HepG2 (cell line): ENCODE data around the gene DHRS1. TPM values are rescaled to one million over a fixed set of nuclear protein-coding genes. Genes with fewer than 3 reads are reported as not detected.

Source experiments
- CENPT ChIP-seq: sonication (generic); formaldehyde crosslinking; IDR thresholded peaks from 2 replicates; pipeline ENCODE4 v1.8.0; 2022; ENCODE audit warnings: low read depth, mild to moderate bottlenecking, moderate library complexity, missing genetic modification reagents
- CSRNP2 ChIP-seq: sonication (generic); formaldehyde crosslinking; conservative IDR thresholded peaks from 2 replicates; pipeline ENCODE4 v1.8.0; 2022; ENCODE audit warnings: low read depth, missing genetic modification reagents
- CTCF ChIP-seq: sonication (generic); formaldehyde crosslinking; IDR thresholded peaks from 2 replicates; pipeline ENCODE4 v1.5.0; 2020; ENCODE audit warnings: mild to moderate bottlenecking, missing genetic modification reagents, moderate library complexity
- DNMT1 ChIP-seq: sonication (generic); formaldehyde crosslinking; IDR thresholded peaks from 2 replicates; pipeline ENCODE4 v1.5.1; 2020; ENCODE audit warnings: mild to moderate bottlenecking, missing genetic modification reagents
- FOXO4 ChIP-seq: sonication (generic); formaldehyde crosslinking; conservative IDR thresholded peaks from 2 replicates; pipeline ENCODE4 v1.8.1; 2023; ENCODE audit warnings: missing genetic modification reagents
- HOMEZ ChIP-seq: IDR thresholded peaks from 2 replicates; pipeline ENCODE4 v1.6.1; 2016; ENCODE audit warnings: low read depth
- IKZF5 ChIP-seq: IDR thresholded peaks from 2 replicates; pipeline ENCODE4 v1.6.1; 2018; ENCODE audit warnings: missing genetic modification reagents, mild to moderate bottlenecking, missing compliant biosample characterization
- MTF1 ChIP-seq: sonication (generic); formaldehyde crosslinking; IDR thresholded peaks from 2 replicates; pipeline ENCODE4 v1.5.0; 2020; ENCODE audit warnings: missing genetic modification reagents
- RAD21 ChIP-seq: fragments of 450-650 bp; formaldehyde crosslinking; IDR thresholded peaks from 2 replicates; pipeline ENCODE4 v1.5.0; 2020; ENCODE audit warnings: mild to moderate bottlenecking
- SALL1 ChIP-seq: sonication (generic); formaldehyde crosslinking; IDR thresholded peaks from 2 replicates; pipeline ENCODE4 v1.8.0; 2022; ENCODE audit warnings: mild to moderate bottlenecking, missing genetic modification reagents
- SOX13 ChIP-seq, 3 experiments: fragments of 450-650 bp in 1 of 3; sonication (generic) in 1 of 3; formaldehyde crosslinking in 1 of 3; IDR thresholded peaks in 2 of 3; conservative IDR thresholded peaks in 1 of 3; 2 replicates each; pipeline versions ENCODE4 v1.5.0 to v1.6.1; 2016 to 2020; ENCODE audit warnings: antibody characterized with exemption in 1 of 3, mild to moderate bottlenecking in 1 of 3, missing compliant biosample characterization in 1 of 3, missing genetic modification reagents in 1 of 3, moderate library complexity in 1 of 3
- TP53 ChIP-seq: sonication (generic); formaldehyde crosslinking; conservative IDR thresholded peaks from 2 replicates; pipeline ENCODE4 v1.4.0; 2020; ENCODE audit warnings: missing genetic modification reagents
- U2AF1 ChIP-seq: fragments of 200-400 bp; formaldehyde crosslinking; optimal IDR thresholded peaks from 2 replicates; pipeline ENCODE3; 2017; ENCODE audit warnings: mild to moderate bottlenecking, low read depth, low read length
- YY1 ChIP-seq: IDR thresholded peaks from 2 replicates; pipeline ENCODE4 v1.6.1; 2011; ENCODE audit warnings: low read length, low read depth, moderate library complexity, mild to moderate bottlenecking; ENCODE audit not compliant: insufficient read depth, insufficient replicate concordance
- ZBTB1 ChIP-seq: sonication (generic); formaldehyde crosslinking; IDR thresholded peaks from 2 replicates; pipeline ENCODE4 v1.4.0; 2020; ENCODE audit warnings: missing genetic modification reagents, borderline replicate concordance
- ZBTB39 ChIP-seq: sonication (generic); formaldehyde crosslinking; IDR thresholded peaks from 2 replicates; pipeline ENCODE4 v1.5.0; 2020; ENCODE audit warnings: missing genetic modification reagents
- ZFP36L2 ChIP-seq: sonication (generic); formaldehyde crosslinking; IDR thresholded peaks from 2 replicates; pipeline ENCODE4 v1.4.0; 2020; ENCODE audit warnings: missing genetic modification reagents
- ZNF816 ChIP-seq: sonication (generic); formaldehyde crosslinking; IDR thresholded peaks from 2 replicates; pipeline ENCODE4 v1.8.0; 2022; ENCODE audit warnings: missing genetic modification reagents, mild to moderate bottlenecking, borderline replicate concordance
- polyA plus RNA-seq, 8 experiments: library from polyadenylated mRNA; depleted of rRNA in 3 of 8; stranded (reverse) in 7 of 8; unstranded in 1 of 8; fragments of >200 nt; fragmentation: Illumina TruSeq in 4 of 8; extraction: Trizol in 4 of 8; gene quantifications; 2 replicates each; pipeline versions ENCODE4 v1.2.1 to v1.2.3, GENCODE V29; 2011 to 2016; ENCODE audit warnings: low read depth in 4 of 8, missing spikeins in 1 of 8, mixed read lengths in 1 of 8; ENCODE audit not compliant: insufficient read depth in 1 of 8
- total RNA-seq, 5 experiments: library from RNA; depleted of rRNA; stranded (reverse); fragments of >200 nt; fragmentation: Illumina TruSeq; extraction: Trizol; gene quantifications; 2 replicates each; pipeline ENCODE4 v1.2.3, GENCODE V29; 2016; ENCODE audit warnings: low read depth in 1 of 5

Gene DHRS1
- total and polyA plus RNA-seq, 2 of the 13 experiments (the other 11 are each of a cell fraction or from before 2014, with no cell fraction given): 49.8 to 60.8 TPM

GRCh38 chr14:24315807-24316596 lies 16.4 kb upstream of the DHRS1 start (continued):
- TF ChIP-seq ZBTB39 (CRISPR knock-in tag): no peak
- peak; percentile 53; the same call in 1 of the 2 replicates for TF ChIP-seq ZBTB1 (CRISPR knock-in tag)
- TF ChIP-seq CTCF (CRISPR knock-in tag): peak; percentile 88
- no peak for TF ChIP-seq CSRNP2 (CRISPR knock-in tag)
- TF ChIP-seq CENPT (CRISPR knock-in tag): peak; percentile 96; the same call in 1 of the 2 replicates
- TF ChIP-seq IKZF5: peak; percentile 99
- peak; percentile 97 for TF ChIP-seq MTF1 (CRISPR knock-in tag)
- TF ChIP-seq U2AF1: peak; percentile 76
- TF ChIP-seq DNMT1 (CRISPR knock-in tag): peak; percentile 74
- peak; percentile 98 for TF ChIP-seq SALL1 (CRISPR knock-in tag)
- TF ChIP-seq HOMEZ (CRISPR knock-in tag): peak; percentile 85
- peak; percentile 46 for TF ChIP-seq YY1
- no peak for TF ChIP-seq SOX13 (IDR thresholded peaks at IDR 0.05)
- TF ChIP-seq SOX13 (CRISPR knock-in tag; conservative IDR thresholded peaks at IDR 0.05 in 1 of 2, IDR thresholded peaks at IDR 0.05 in 1 of 2): peak in 1 of 2 experiments; percentile 78; a peak in 2 of 4 replicates
- TF ChIP-seq ZFP36L2 (CRISPR knock-in tag): peak; percentile 81; the same call in 1 of the 2 replicates
- TF ChIP-seq FOXO4 (CRISPR knock-in tag): no peak
- peak; percentile 72 for TF ChIP-seq RAD21 (CRISPR knock-in tag)
- TF ChIP-seq TP53 (CRISPR knock-in tag): peak; percentile 95
- TF ChIP-seq ZNF816 (CRISPR knock-in tag): no peak
